ENCODE data around the gene CBX4.

CBX4 gene

DNA sequence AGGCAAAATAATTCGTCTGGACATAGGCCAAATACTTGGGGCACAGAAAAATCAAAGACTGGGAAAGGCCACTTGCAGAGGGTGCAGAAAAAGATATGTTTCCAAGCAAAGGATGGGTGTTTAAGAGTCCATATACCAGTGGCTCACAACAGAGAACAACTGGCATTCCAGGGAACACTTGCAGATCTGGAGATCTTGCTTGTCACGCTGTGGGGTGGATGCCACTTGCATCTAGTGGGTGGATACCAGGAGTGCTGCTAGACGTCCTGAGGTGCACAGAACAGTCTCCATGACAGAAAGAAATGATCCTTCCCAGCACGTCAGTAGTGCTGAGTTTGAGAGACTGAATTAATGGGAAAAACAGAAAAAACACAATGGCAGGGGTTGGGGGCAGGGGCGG lies 50.8 kb downstream of the CBX4 start:
- no peaks in the 10 kb centered on the region for H3K36me3 ChIP-seq (ENCODE audit: insufficient read depth)
- no peak overlapping the region for H3K4me3 ChIP-seq (IDR thresholded peaks at IDR 0.05; ENCODE audit: insufficient read depth, low read depth, low read length)
- no peak overlapping the region for H3K4me2 ChIP-seq
- H3K9ac ChIP-seq, result no peak overlapping the region
- no peak overlapping the region for H3K27ac ChIP-seq
- H4K20me1 ChIP-seq (ENCODE audit: insufficient read depth), result no peaks in the 10 kb centered on the region
- H3K4me1 ChIP-seq (ENCODE audit: low read depth, poor library complexity, severe bottlenecking), result no peaks in the 10 kb centered on the region
- TF ChIP-seq, protein P1, sequence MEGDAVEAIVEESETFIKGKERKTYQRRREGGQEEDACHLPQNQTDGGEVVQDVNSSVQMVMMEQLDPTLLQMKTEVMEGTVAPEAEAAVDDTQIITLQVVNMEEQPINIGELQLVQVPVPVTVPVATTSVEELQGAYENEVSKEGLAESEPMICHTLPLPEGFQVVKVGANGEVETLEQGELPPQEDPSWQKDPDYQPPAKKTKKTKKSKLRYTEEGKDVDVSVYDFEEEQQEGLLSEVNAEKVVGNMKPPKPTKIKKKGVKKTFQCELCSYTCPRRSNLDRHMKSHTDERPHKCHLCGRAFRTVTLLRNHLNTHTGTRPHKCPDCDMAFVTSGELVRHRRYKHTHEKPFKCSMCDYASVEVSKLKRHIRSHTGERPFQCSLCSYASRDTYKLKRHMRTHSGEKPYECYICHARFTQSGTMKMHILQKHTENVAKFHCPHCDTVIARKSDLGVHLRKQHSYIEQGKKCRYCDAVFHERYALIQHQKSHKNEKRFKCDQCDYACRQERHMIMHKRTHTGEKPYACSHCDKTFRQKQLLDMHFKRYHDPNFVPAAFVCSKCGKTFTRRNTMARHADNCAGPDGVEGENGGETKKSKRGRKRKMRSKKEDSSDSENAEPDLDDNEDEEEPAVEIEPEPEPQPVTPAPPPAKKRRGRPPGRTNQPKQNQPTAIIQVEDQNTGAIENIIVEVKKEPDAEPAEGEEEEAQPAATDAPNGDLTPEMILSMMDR (conservative IDR thresholded peaks at IDR 0.05; ENCODE audit: low read depth, low read length), result no peak
- H2AFZ ChIP-seq (ENCODE audit: low read depth), result no peak overlapping the region
- H3K27me3 ChIP-seq (ENCODE audit: insufficient read depth, low read depth), result peaks cover 40% of the 10 kb centered on the region
- H3K79me2 ChIP-seq (ENCODE audit: insufficient read depth, low read depth), result no peaks in the 10 kb centered on the region

DNA sequence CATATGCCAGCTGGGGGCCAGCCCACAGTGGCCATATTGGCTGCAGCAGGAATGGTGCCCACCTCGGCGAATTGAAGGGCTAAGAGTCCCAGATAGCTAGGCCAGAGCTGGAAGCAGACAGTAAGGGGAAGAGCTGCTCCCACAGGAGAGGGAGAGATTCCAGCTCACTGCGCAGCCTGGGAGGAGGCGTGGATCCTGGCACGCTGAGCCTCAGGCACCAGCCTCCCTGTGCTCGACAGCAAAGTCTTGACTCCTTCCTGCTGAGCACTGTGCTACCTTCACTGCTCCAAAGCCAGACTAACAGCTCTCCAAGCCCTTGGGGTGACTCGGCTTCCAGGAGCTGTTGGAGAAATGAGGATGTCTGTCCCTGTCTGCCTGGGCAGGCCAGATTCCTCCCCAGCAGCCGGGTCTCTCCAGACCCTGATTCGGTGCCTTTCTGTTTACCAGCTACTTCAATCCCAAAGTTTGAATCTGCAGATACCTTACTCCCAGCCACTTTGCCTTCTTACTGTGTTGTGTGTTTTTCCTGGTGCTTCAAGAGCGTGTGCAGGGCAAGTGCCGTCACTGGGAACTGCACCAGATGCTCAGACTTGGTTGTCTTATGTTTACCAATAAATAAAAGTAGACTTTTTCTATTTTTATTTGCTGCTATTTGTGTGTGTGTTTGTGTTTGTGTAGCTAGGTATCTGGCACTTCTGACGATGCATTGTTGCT lies 52.2 kb downstream of the CBX4 start:
- H3K79me2 ChIP-seq (ENCODE audit: insufficient read depth, low read depth), result no peaks in the 10 kb centered on the region
- peaks cover 40% of the 10 kb centered on the region for H3K27me3 ChIP-seq (ENCODE audit: insufficient read depth, low read depth)
- H2AFZ ChIP-seq (ENCODE audit: low read depth), result no peak overlapping the region
- no peak overlapping the region for H3K27ac ChIP-seq
- no peaks in the 10 kb centered on the region for H3K36me3 ChIP-seq (ENCODE audit: insufficient read depth)
- H3K4me1 ChIP-seq (ENCODE audit: low read depth, poor library complexity, severe bottlenecking), result no peaks in the 10 kb centered on the region
- no peak overlapping the region for H3K9ac ChIP-seq
- no peaks in the 10 kb centered on the region for H4K20me1 ChIP-seq (ENCODE audit: insufficient read depth)
- H3K4me3 ChIP-seq (IDR thresholded peaks at IDR 0.05; ENCODE audit: insufficient read depth, low read depth, low read length), result no peak overlapping the region
- TF ChIP-seq, protein P1 (conservative IDR thresholded peaks at IDR 0.05; ENCODE audit: low read depth, low read length), result no peak
- no peak overlapping the region for H3K4me2 ChIP-seq

DNA sequence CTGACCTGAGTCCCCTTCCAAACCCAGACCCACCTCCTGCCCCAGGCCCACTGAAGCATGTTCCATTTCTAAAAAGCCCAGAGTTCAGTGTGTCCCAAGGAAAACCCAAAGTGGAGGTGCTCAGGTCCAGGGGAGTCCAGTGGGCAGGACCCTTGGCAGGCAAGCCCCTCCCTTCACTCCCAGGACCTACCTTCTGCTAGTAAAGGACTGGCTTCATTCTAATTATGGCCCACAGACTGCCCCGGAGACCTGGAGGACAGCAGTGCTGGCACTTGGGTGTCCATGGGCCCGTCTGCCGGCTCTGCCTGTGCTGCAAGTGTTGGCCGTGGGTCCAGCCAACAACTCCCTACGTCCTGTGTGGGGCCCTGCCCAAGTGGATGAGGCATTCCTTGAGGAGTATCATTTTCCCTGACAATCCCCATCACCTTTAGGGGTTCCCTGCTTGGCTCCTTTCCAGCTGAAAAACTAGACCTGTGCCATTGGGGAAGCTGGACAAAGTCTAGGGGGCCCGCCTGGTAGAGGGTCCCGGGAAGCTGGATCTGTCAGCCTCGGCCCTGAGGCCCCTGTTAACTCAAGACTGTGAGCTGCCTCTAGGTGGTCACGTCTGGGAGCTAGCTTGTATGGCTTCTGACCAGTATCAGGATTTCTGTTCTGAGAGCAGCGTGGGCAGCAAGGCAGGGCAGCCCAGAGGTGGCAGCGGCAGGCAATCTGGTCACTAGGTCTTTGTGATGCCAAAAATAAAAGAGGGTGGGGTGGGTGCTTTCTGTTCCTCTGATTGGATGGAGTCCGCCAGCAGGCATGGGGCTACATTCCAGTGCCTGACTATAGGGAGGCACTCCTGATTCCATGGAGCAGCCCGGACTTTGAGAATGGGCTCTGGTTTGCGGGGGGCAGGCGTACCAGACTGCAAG lies 53.1 kb downstream of the CBX4 start:
- no peaks in the 10 kb centered on the region for H3K4me1 ChIP-seq (ENCODE audit: low read depth, poor library complexity, severe bottlenecking)
- no peaks in the 10 kb centered on the region for H3K79me2 ChIP-seq (ENCODE audit: insufficient read depth, low read depth)
- H4K20me1 ChIP-seq (ENCODE audit: insufficient read depth), result no peaks in the 10 kb centered on the region
- no peak overlapping the region for H3K9ac ChIP-seq
- TF ChIP-seq, protein P1 (conservative IDR thresholded peaks at IDR 0.05; ENCODE audit: low read depth, low read length), result no peak
- no peak overlapping the region for H3K4me2 ChIP-seq
- no peak overlapping the region for H2AFZ ChIP-seq (ENCODE audit: low read depth)
- H3K27ac ChIP-seq, result no peak overlapping the region
- peaks cover 36% of the 10 kb centered on the region for H3K27me3 ChIP-seq (ENCODE audit: insufficient read depth, low read depth)
- no peak overlapping the region for H3K4me3 ChIP-seq (IDR thresholded peaks at IDR 0.05; ENCODE audit: insufficient read depth, low read depth, low read length)
- H3K36me3 ChIP-seq (ENCODE audit: insufficient read depth), result no peaks in the 10 kb centered on the region

DNA sequence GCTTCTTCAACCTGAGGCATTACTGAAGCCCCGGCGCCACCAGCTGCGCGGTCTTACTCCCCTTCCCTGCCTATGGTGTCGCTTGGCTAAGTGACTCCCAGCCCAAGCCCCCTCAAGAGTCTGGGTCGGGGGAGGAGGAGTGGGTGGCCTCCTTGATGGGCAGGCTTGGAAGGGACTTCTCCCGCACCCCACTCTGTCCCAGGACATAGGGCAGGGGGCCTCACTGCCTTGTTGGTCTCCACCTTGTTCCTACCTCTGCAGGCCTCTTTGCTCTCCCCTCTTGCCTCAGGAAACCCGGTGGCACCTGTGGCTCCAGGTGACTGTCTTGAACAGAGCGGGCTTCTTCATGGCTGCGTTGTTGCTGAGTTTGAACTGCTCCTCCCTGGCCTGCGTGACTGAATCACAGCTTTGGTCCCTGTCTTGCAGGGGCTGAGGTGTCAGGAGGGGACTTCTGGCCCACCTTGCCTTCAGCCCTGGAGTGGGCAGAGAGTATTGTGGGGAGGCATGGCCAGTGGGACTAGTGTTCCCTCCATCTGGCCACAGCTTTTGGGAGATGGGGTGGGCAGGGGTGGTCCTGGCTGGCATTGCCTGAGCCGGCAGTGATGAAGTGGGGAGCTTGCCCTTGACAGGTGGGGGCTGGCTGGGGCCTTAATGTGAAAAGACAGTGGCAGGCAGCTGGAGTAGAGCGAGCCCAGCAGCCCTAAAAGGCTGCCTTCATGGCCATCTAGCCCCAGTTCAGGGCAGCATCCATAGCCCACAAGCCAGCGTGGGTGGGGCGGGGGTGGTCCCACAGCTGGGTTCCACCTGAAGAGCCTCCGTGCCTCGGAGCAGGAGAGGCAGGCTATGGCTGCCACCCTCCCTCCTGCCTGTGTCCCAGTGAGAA lies 54.0 kb downstream of the CBX4 start:
- Histone ChIP-seq H4K20me1 (ENCODE audit: insufficient read depth) (no peaks in the 10 kb centered on the region), H2AFZ (ENCODE audit: low read depth) (no peak overlapping the region), H3K27me3 (ENCODE audit: insufficient read depth, low read depth) (peaks cover 27% of the 10 kb centered on the region), H3K4me1 (ENCODE audit: low read depth, poor library complexity, severe bottlenecking) (peaks cover 2% of the 10 kb centered on the region), H3K4me2 (no peak overlapping the region), H3K79me2 (ENCODE audit: insufficient read depth, low read depth) (no peaks in the 10 kb centered on the region), H3K36me3 (ENCODE audit: insufficient read depth) (no peaks in the 10 kb centered on the region), H3K4me3 (IDR thresholded peaks at IDR 0.05; ENCODE audit: insufficient read depth, low read depth, low read length) (no peak overlapping the region), H3K9ac (no peak overlapping the region), H3K27ac (no peak overlapping the region)
- TF ChIP-seq, protein P1 (conservative IDR thresholded peaks at IDR 0.05; ENCODE audit: low read depth, low read length), result no peak

Data from KMS-11 (cell line).